ENCODE measurements around the gene HSPA1B. TPM values are rescaled to one million over a fixed set of nuclear protein-coding genes. Genes with fewer than 3 reads are reported as not detected.

Gene HSPA1B
- total and polyA plus RNA-seq, 2 donors (not counting 1 experiment from before 2014, with no cell fraction given) = 35.5 to 115 TPM

GRCh38 chr6:31831350-31832215, 4.0 kb downstream of the HSPA1B start:
- Histone ChIP-seq H3K4me3 (replicated peaks in 1 of 4; ENCODE audit: control extremely low read depth in 1 of 4, insufficient read depth in 1 of 4, low read depth in 3 of 4, low read length in 4 of 4) (peak overlapping the region; percentile 35 to 99 (median 87)), H2AFZ (ENCODE audit: low read length) (no peak overlapping the region), H3K79me2 (ENCODE audit: control insufficient read depth, insufficient read depth, low read length) (peaks cover 44% of the 10 kb centered on the region), H3K27ac (ENCODE audit: insufficient read depth, low read length) (no peak overlapping the region), H3K9me3 (ENCODE audit: control insufficient read depth, insufficient read depth, low read depth, low read length) (no peaks in the 10 kb centered on the region), H3K27me3 (ENCODE audit: control insufficient read depth, insufficient read depth, low read length) (no peaks in the 10 kb centered on the region), H3K36me3 (ENCODE audit: control insufficient read depth, insufficient read depth, low read length) (no peaks in the 10 kb centered on the region), H3K4me2 (ENCODE audit: extremely low read depth, insufficient read depth, low read length) (peak overlapping the region; percentile 89), H4K20me1 (ENCODE audit: control insufficient read depth, extremely low read depth, insufficient read depth, low read length) (no peaks in the 10 kb centered on the region), H3K9ac (ENCODE audit: insufficient read depth, low read length) (no peak overlapping the region), H3K4me1 (ENCODE audit: control insufficient read depth, extremely low read depth, insufficient read depth, low read length) (peaks cover 2% of the 10 kb centered on the region)
- DNase-seq (ENCODE audit: low read depth in 2 of 2) = no peak
- TF ChIP-seq CTCF (conservative IDR thresholded peaks at IDR 0.05 in 1 of 2, IDR thresholded peaks at IDR 0.05 in 1 of 2; ENCODE audit: low read depth in 1 of 2, low read length in 2 of 2) (no peak), EZH2 (IDR thresholded peaks at IDR 0.05; ENCODE audit: low read length, missing control alignments) (no peak)

GRCh38 chr6:31834367-31835250, 7.1 kb downstream of the HSPA1B start:
- peak; percentile 79 to 89 for DNase-seq (ENCODE audit: low read depth in 2 of 2)
- no peaks in the 10 kb centered on the region for H3K9me3 ChIP-seq (ENCODE audit: control insufficient read depth, insufficient read depth, low read depth, low read length)
- H3K79me2 ChIP-seq (ENCODE audit: control insufficient read depth, insufficient read depth, low read length) = peaks cover 63% of the 10 kb centered on the region
- peaks cover 15% of the 10 kb centered on the region for H3K4me1 ChIP-seq (ENCODE audit: control insufficient read depth, extremely low read depth, insufficient read depth, low read length)
- peak overlapping the region; percentile 80 for H3K9ac ChIP-seq (ENCODE audit: insufficient read depth, low read length)
- peak overlapping the region; percentile 81 for H3K4me2 ChIP-seq (ENCODE audit: extremely low read depth, insufficient read depth, low read length)
- H3K27ac ChIP-seq (ENCODE audit: insufficient read depth, low read length) = peak overlapping the region; percentile 93
- no peaks in the 10 kb centered on the region for H3K27me3 ChIP-seq (ENCODE audit: control insufficient read depth, insufficient read depth, low read length)
- TF ChIP-seq EZH2 (IDR thresholded peaks at IDR 0.05; ENCODE audit: low read length, missing control alignments) (no peak), CTCF (conservative IDR thresholded peaks at IDR 0.05 in 1 of 2, IDR thresholded peaks at IDR 0.05 in 1 of 2; ENCODE audit: low read depth in 1 of 2, low read length in 2 of 2) (no peak)
- peaks cover 6% of the 10 kb centered on the region for H4K20me1 ChIP-seq (ENCODE audit: control insufficient read depth, extremely low read depth, insufficient read depth, low read length)
- peak overlapping the region; percentile 70 to 97 (median 74) for H3K4me3 ChIP-seq (replicated peaks in 1 of 4; ENCODE audit: control extremely low read depth in 1 of 4, insufficient read depth in 1 of 4, low read depth in 3 of 4, low read length in 4 of 4)
- peak overlapping the region; percentile 52 for H2AFZ ChIP-seq (ENCODE audit: low read length)
- peaks cover 17% of the 10 kb centered on the region for H3K36me3 ChIP-seq (ENCODE audit: control insufficient read depth, insufficient read depth, low read length)

- peaks cover 15% of the 10 kb centered on the region for H3K4me1 ChIP-seq (ENCODE audit: control insufficient read depth, extremely low read depth, insufficient read depth, low read length)
- no peak overlapping the region for H2AFZ ChIP-seq (ENCODE audit: low read length)
- peaks cover 49% of the 10 kb centered on the region for H3K79me2 ChIP-seq (ENCODE audit: control insufficient read depth, insufficient read depth, low read length)
- peaks cover 6% of the 10 kb centered on the region for H4K20me1 ChIP-seq (ENCODE audit: control insufficient read depth, extremely low read depth, insufficient read depth, low read length)
- H3K27me3 ChIP-seq (ENCODE audit: control insufficient read depth, insufficient read depth, low read length) = no peaks in the 10 kb centered on the region
- peak overlapping the region; percentile 81 for H3K4me2 ChIP-seq (ENCODE audit: extremely low read depth, insufficient read depth, low read length)
- DNase-seq (ENCODE audit: low read depth in 2 of 2) = no peak
- TF ChIP-seq EZH2 (IDR thresholded peaks at IDR 0.05; ENCODE audit: low read length, missing control alignments) (no peak), CTCF (conservative IDR thresholded peaks at IDR 0.05 in 1 of 2, IDR thresholded peaks at IDR 0.05 in 1 of 2; ENCODE audit: low read depth in 1 of 2, low read length in 2 of 2) (no peak)
- peak overlapping the region; percentile 70 to 97 (median 74) for H3K4me3 ChIP-seq (replicated peaks in 1 of 4; ENCODE audit: control extremely low read depth in 1 of 4, insufficient read depth in 1 of 4, low read depth in 3 of 4, low read length in 4 of 4)
- H3K36me3 ChIP-seq (ENCODE audit: control insufficient read depth, insufficient read depth, low read length) = peaks cover 18% of the 10 kb centered on the region
- H3K27ac ChIP-seq (ENCODE audit: insufficient read depth, low read length) = peak overlapping the region; percentile 93
- no peaks in the 10 kb centered on the region for H3K9me3 ChIP-seq (ENCODE audit: control insufficient read depth, insufficient read depth, low read depth, low read length)
- H3K9ac ChIP-seq (ENCODE audit: insufficient read depth, low read length) = peak overlapping the region; percentile 51
Measured at GRCh38 chr6:31836047-31836473, 8.5 kb downstream of the HSPA1B start.

All from fibroblast of lung (primary cell).